Loucy (cell line): ENCODE measurements around the gene GADD45G.

Source experiments
- H2AFZ ChIP-seq: fragments of 200-600 bp; sonication (generic); 2 replicates; pipeline ENCODE4 v1.6.0; 2016; ENCODE audit warnings: antibody characterized with exemption, mild to moderate bottlenecking, low read length, moderate library complexity
- H3F3A ChIP-seq: fragments of 200-600 bp; 2 replicates; pipeline ENCODE4 v1.6.0; 2016; ENCODE audit warnings: antibody characterized with exemption, low read depth, mild to moderate bottlenecking
- H3K27me3 ChIP-seq: fragments of 200-600 bp; sonication (generic); 2 replicates; pipeline ENCODE4 v1.6.1; 2014; ENCODE audit warnings: low read length, mild to moderate bottlenecking; ENCODE audit not compliant: insufficient read depth, poor library complexity, severe bottlenecking
- H3K36me3 ChIP-seq: fragments of 200-600 bp; sonication (generic); 2 replicates; pipeline ENCODE4 v1.6.1; 2016; ENCODE audit warnings: low read length; ENCODE audit not compliant: insufficient read depth
- H3K4me1 ChIP-seq: fragments of 200-600 bp; sonication (generic); 2 replicates; pipeline ENCODE4 v1.5.1; 2014; ENCODE audit warnings: low read length, mild to moderate bottlenecking; ENCODE audit not compliant: insufficient read depth, poor library complexity, severe bottlenecking
- H3K4me2 ChIP-seq: fragments of 200-600 bp; sonication (generic); 2 replicates; pipeline ENCODE4 v1.6.0; 2014; ENCODE audit warnings: antibody characterized with exemption, low read length, low read depth, mild to moderate bottlenecking; ENCODE audit not compliant: poor library complexity, severe bottlenecking
- H3K4me3 ChIP-seq: fragments of 200-600 bp; sonication (generic); 2 replicates; pipeline ENCODE4 v1.5.1; 2014; ENCODE audit warnings: low read length, mild to moderate bottlenecking, mixed read lengths; ENCODE audit not compliant: poor library complexity, severe bottlenecking
- H3K79me2 ChIP-seq: fragments of 200-600 bp; sonication (generic); 2 replicates; pipeline ENCODE4 v1.6.1; 2014; ENCODE audit warnings: low read length; ENCODE audit not compliant: insufficient read depth
- H3K9ac ChIP-seq: fragments of 200-600 bp; sonication (generic); 2 replicates; pipeline ENCODE4 v1.6.0; 2014; ENCODE audit warnings: mild to moderate bottlenecking, low read depth, low read length, moderate library complexity; ENCODE audit not compliant: poor library complexity, severe bottlenecking
- H3K9me2 ChIP-seq: fragments of 200-600 bp; sonication (generic); replicated peaks from 2 replicates; pipeline ENCODE4 v1.6.1; 2016; ENCODE audit warnings: low read depth, low read length, mixed read lengths
- H3K9me3 ChIP-seq: fragments of 200-600 bp; sonication (generic); 2 replicates; pipeline ENCODE4 v1.6.1; 2014; ENCODE audit warnings: mild to moderate bottlenecking, antibody characterized with exemption, low read length, low read depth; ENCODE audit not compliant: insufficient read depth
- H4K20me1 ChIP-seq: fragments of 200-600 bp; sonication (generic); 2 replicates; pipeline ENCODE4 v1.6.0; 2014; ENCODE audit warnings: antibody characterized with exemption, low read length, mild to moderate bottlenecking; ENCODE audit not compliant: insufficient read depth, poor library complexity, severe bottlenecking
- CTCF ChIP-seq: fragments of 200-600 bp; sonication (generic); conservative IDR thresholded peaks from 2 replicates; pipeline ENCODE4 v1.5.1; 2014; ENCODE audit warnings: mild to moderate bottlenecking, antibody characterized with exemption, low read length
- EZH2phosphoT487 ChIP-seq: fragments of 200-600 bp; IDR thresholded peaks from 2 replicates; pipeline ENCODE4 v1.6.1; 2018; ENCODE audit warnings: antibody characterized with exemption, mild to moderate bottlenecking, moderate library complexity, borderline replicate concordance

GADD45G gene

GRCh38 chr9:89610391-89610925 is 5.6 kb downstream of the GADD45G start:
- Histone ChIP-seq H3F3A (no peaks in the 10 kb centered on the region), H3K4me2 (no peak overlapping the region), H4K20me1 (no peaks in the 10 kb centered on the region), H3K9ac (no peak overlapping the region), H3K9me2 (no peaks in the 10 kb centered on the region), H3K9me3 (no peaks in the 10 kb centered on the region), H3K79me2 (no peaks in the 10 kb centered on the region), H3K4me1 (peaks cover 10% of the 10 kb centered on the region), H2AFZ (no peak overlapping the region), H3K27me3 (no peaks in the 10 kb centered on the region), H3K4me3 (no peak overlapping the region), H3K36me3 (no peaks in the 10 kb centered on the region)
- TF ChIP-seq CTCF: no peak
- TF ChIP-seq EZH2phosphoT487: no peak

- Histone ChIP-seq H3K27me3 (no peaks in the 10 kb centered on the region), H3K4me2 (no peak overlapping the region), H2AFZ (no peak overlapping the region), H3K9me2 (no peaks in the 10 kb centered on the region), H3K9me3 (no peaks in the 10 kb centered on the region), H3K9ac (no peak overlapping the region), H3K79me2 (no peaks in the 10 kb centered on the region), H3K4me3 (no peak overlapping the region), H3F3A (no peaks in the 10 kb centered on the region), H3K4me1 (peaks cover 10% of the 10 kb centered on the region), H4K20me1 (no peaks in the 10 kb centered on the region), H3K36me3 (no peaks in the 10 kb centered on the region)
- TF ChIP-seq EZH2phosphoT487: no peak
- TF ChIP-seq CTCF: no peak
Observed at GRCh38 chr9:89611425-89611824, 6.6 kb downstream of the GADD45G start.

GRCh38 chr9:89612566-89613278 is 7.9 kb downstream of the GADD45G start:
- no peak overlapping the region for H3K4me2 ChIP-seq
- no peaks in the 10 kb centered on the region for H3F3A ChIP-seq
- no peaks in the 10 kb centered on the region for H4K20me1 ChIP-seq
- no peaks in the 10 kb centered on the region for H3K9me3 ChIP-seq
- no peak overlapping the region for H3K4me3 ChIP-seq
- no peak overlapping the region for H2AFZ ChIP-seq
- H3K9me2 ChIP-seq: no peaks in the 10 kb centered on the region
- no peaks in the 10 kb centered on the region for H3K36me3 ChIP-seq
- H3K9ac ChIP-seq: no peak overlapping the region
- no peaks in the 10 kb centered on the region for H3K27me3 ChIP-seq
- H3K79me2 ChIP-seq: no peaks in the 10 kb centered on the region
- no peak for TF ChIP-seq EZH2phosphoT487
- TF ChIP-seq CTCF: no peak
- peaks cover under 1% of the 10 kb centered on the region for H3K4me1 ChIP-seq
